ENCODE data around the gene SP140.

SP140 gene

GRCh38 chr2:230250231-230250630 is 24.7 kb downstream of the SP140 start:
- Histone ChIP-seq H3K27me3 (replicated peaks; ENCODE audit: insufficient read depth, low read length) (no peaks in the 10 kb centered on the region), H3K4me3 (ENCODE audit: low read length) (no peak overlapping the region), H3F3A (ENCODE audit: insufficient read depth, low read length) (no peaks in the 10 kb centered on the region), H3K79me2 (ENCODE audit: low read length) (no peaks in the 10 kb centered on the region), H3K27ac (ENCODE audit: low read length) (no peak overlapping the region), H3K4me1 (ENCODE audit: low read length) (no peaks in the 10 kb centered on the region), H3K9me2 (replicated peaks; ENCODE audit: insufficient read depth, low read length) (no peaks in the 10 kb centered on the region), H3K36me3 (replicated peaks; ENCODE audit: insufficient read depth, low read length) (no peaks in the 10 kb centered on the region), H3K4me2 (ENCODE audit: low read depth, low read length) (no peak overlapping the region), H3K9ac (ENCODE audit: low read length) (no peak overlapping the region), H4K20me1 (ENCODE audit: insufficient read depth, low read length) (no peaks in the 10 kb centered on the region), H3K9me3 (replicated peaks; ENCODE audit: insufficient read depth, low read length) (no peaks in the 10 kb centered on the region), H2AFZ (ENCODE audit: low read length) (no peak overlapping the region)
- no peak for TF ChIP-seq CTCF (IDR thresholded peaks at IDR 0.05; ENCODE audit: low read length)
- no peak for TF ChIP-seq EZH2phosphoT487 (IDR thresholded peaks at IDR 0.05; ENCODE audit: low read length)
- no peak for TF ChIP-seq EZH2 (optimal IDR thresholded peaks at IDR 0.05; ENCODE audit: low read depth, low read length)
- no peak for DNase-seq

GRCh38 chr2:230254152-230254881 is 28.8 kb downstream of the SP140 start:
- Histone ChIP-seq H3K27ac (ENCODE audit: low read length) (no peak overlapping the region), H3K9me2 (replicated peaks; ENCODE audit: insufficient read depth, low read length) (no peaks in the 10 kb centered on the region), H3K27me3 (replicated peaks; ENCODE audit: insufficient read depth, low read length) (no peaks in the 10 kb centered on the region), H3K79me2 (ENCODE audit: low read length) (no peaks in the 10 kb centered on the region), H3K9me3 (replicated peaks; ENCODE audit: insufficient read depth, low read length) (no peaks in the 10 kb centered on the region), H4K20me1 (ENCODE audit: insufficient read depth, low read length) (no peaks in the 10 kb centered on the region), H3K9ac (ENCODE audit: low read length) (no peak overlapping the region), H3F3A (ENCODE audit: insufficient read depth, low read length) (no peaks in the 10 kb centered on the region), H3K4me1 (ENCODE audit: low read length) (no peaks in the 10 kb centered on the region), H3K36me3 (replicated peaks; ENCODE audit: insufficient read depth, low read length) (no peaks in the 10 kb centered on the region), H3K4me3 (ENCODE audit: low read length) (no peak overlapping the region), H3K4me2 (ENCODE audit: low read depth, low read length) (no peak overlapping the region), H2AFZ (ENCODE audit: low read length) (no peak overlapping the region)
- DNase-seq: no peak
- TF ChIP-seq EZH2 (optimal IDR thresholded peaks at IDR 0.05; ENCODE audit: low read depth, low read length) (no peak), CTCF (IDR thresholded peaks at IDR 0.05; ENCODE audit: low read length) (no peak), EZH2phosphoT487 (IDR thresholded peaks at IDR 0.05; ENCODE audit: low read length) (no peak)

- no peak overlapping the region for H3K4me2 ChIP-seq (ENCODE audit: low read depth, low read length)
- no peak for DNase-seq
Measured at GRCh38 chr2:230256733-230257332, 31.3 kb downstream of the SP140 start.

More at GRCh38 chr2:230256733-230257332, 31.3 kb downstream of the SP140 start:
- no peaks in the 10 kb centered on the region for H3K9me2 ChIP-seq (replicated peaks; ENCODE audit: insufficient read depth, low read length)
- no peaks in the 10 kb centered on the region for H3K9me3 ChIP-seq (replicated peaks; ENCODE audit: insufficient read depth, low read length)
- H3K9ac ChIP-seq (ENCODE audit: low read length): no peak overlapping the region
- no peaks in the 10 kb centered on the region for H3K27me3 ChIP-seq (replicated peaks; ENCODE audit: insufficient read depth, low read length)
- H3K27ac ChIP-seq (ENCODE audit: low read length): no peak overlapping the region
- TF ChIP-seq EZH2phosphoT487 (IDR thresholded peaks at IDR 0.05; ENCODE audit: low read length) (no peak), CTCF (IDR thresholded peaks at IDR 0.05; ENCODE audit: low read length) (no peak), EZH2 (optimal IDR thresholded peaks at IDR 0.05; ENCODE audit: low read depth, low read length) (no peak)
- H3K36me3 ChIP-seq (replicated peaks; ENCODE audit: insufficient read depth, low read length): no peaks in the 10 kb centered on the region
- H3K4me3 ChIP-seq (ENCODE audit: low read length): no peak overlapping the region
- no peak overlapping the region for H2AFZ ChIP-seq (ENCODE audit: low read length)
- no peaks in the 10 kb centered on the region for H3K4me1 ChIP-seq (ENCODE audit: low read length)
- no peaks in the 10 kb centered on the region for H3K79me2 ChIP-seq (ENCODE audit: low read length)
- no peaks in the 10 kb centered on the region for H3F3A ChIP-seq (ENCODE audit: insufficient read depth, low read length)
- no peaks in the 10 kb centered on the region for H4K20me1 ChIP-seq (ENCODE audit: insufficient read depth, low read length)
